HK-2 (cell line): Measurements from ENCODE around the gene ACOX1.

Experiments used
- DNase-seq: peaks from one replicate; pipeline ENCODE4 v3.0.0-alpha.2; 2018; ENCODE audit not compliant: unreplicated experiment

The ACOX1 gene

GRCh38 chr17:76008630-76009425 is 29.9 kb upstream of the ACOX1 start:
- DNase-seq = no peak

- no peak for DNase-seq
Measured at GRCh38 chr17:76008208-76008607, 29.2 kb upstream of the ACOX1 start.

- DNase-seq = no peak
Measured at GRCh38 chr17:76007850-76008165, 28.8 kb upstream of the ACOX1 start.

GRCh38 chr17:76007131-76007849 is 28.3 kb upstream of the ACOX1 start:
- DNase-seq = no peak

GRCh38 chr17:76005263-76006149 is 26.5 kb upstream of the ACOX1 start:
- peak; percentile 72 for DNase-seq

GRCh38 chr17:76004750-76005262 is 25.8 kb upstream of the ACOX1 start:
- DNase-seq = peak; percentile 33

- DNase-seq = no peak
Measured at GRCh38 chr17:76003915-76004314, 24.9 kb upstream of the ACOX1 start.

GRCh38 chr17:76002100-76002499 is 23.1 kb upstream of the ACOX1 start:
- no peak for DNase-seq

GRCh38 chr17:76000755-76001521 is 22.0 kb upstream of the ACOX1 start, which contains the start of gene CDK3:
Gene CDK3, plus strand, starts transcription at chr17:76000855. Its CDS starts 571 bp downstream, at chr17:76001426.
- DNase-seq = no peak

GRCh38 chr17:76000016-76000754 is 21.2 kb upstream of the ACOX1 start:
- peak; percentile 66 for DNase-seq

GRCh38 chr17:75998327-75998795 is 19.4 kb upstream of the ACOX1 start:
- no peak for DNase-seq

GRCh38 chr17:75996665-75997590 is 18.0 kb upstream of the ACOX1 start:
- DNase-seq = peak; percentile 75

- no peak for DNase-seq
Measured at GRCh38 chr17:75995385-75995925, 16.5 kb upstream of the ACOX1 start.

GRCh38 chr17:75994802-75995370 is 15.9 kb upstream of the ACOX1 start:
- no peak for DNase-seq

- DNase-seq = no peak
Measured at GRCh38 chr17:75991396-75991795, 12.4 kb upstream of the ACOX1 start.

GRCh38 chr17:75987041-75987440 is 8.1 kb upstream of the ACOX1 start:
- no peak for DNase-seq

- no peak for DNase-seq
Measured at GRCh38 chr17:75985986-75986385, 7.0 kb upstream of the ACOX1 start.

- no peak for DNase-seq
Measured at GRCh38 chr17:75983501-75984181, 4.7 kb upstream of the ACOX1 start.
